ENCODE results near the gene NR2C1. TPM values are rescaled to one million over a fixed set of nuclear protein-coding genes. Genes with fewer than 3 reads are reported as not detected.

The NR2C1 gene
- total RNA-seq, 1 experiment from 2014 or later = 25.3 TPM

Other genes with a start within 250 kb of the NR2C1 start
- 152 and 167 TPM in 2 replicates for gene NDUFA12, start 69.9 kb downstream of the NR2C1 start, total RNA-seq (2014; rRNA removed; shearing (Covaris generic))
- gene FGD6, start 143.8 kb upstream of the NR2C1 start, total RNA-seq (2014; rRNA removed; shearing (Covaris generic)) = 7.2 and 9.4 TPM in 2 replicates
- gene VEZT, start 144.2 kb upstream of the NR2C1 start, total RNA-seq (2014; rRNA removed; shearing (Covaris generic)) = 51.8 and 60.4 TPM in 2 replicates